ENCODE measurements around the gene SLC26A8.
"Not testable (repeated sequence)": the region's sequence is repeated elsewhere in the genome, so short reads cannot be mapped to it uniquely, and the experiment has no call there.

Gene SLC26A8

DNA sequence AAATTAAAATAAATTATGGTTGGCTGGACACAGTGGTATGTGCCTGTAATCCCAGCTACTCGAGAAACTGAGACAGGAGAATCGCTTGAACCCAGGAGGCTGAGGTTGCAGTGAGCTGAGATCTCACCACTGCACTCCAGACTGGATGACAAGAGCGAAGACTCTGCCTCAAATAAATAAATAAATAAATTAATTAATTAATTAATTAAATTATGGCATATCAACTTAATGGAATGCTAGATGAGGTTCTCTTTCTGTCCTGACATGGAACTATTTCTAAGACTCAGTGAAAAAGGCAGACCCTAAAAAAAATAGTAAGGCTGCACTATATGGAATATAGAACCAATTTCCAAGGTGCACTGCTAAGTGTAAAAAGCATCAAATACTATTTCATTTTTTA, 108.4 kb downstream of the SLC26A8 start:
- TF ChIP-seq CTCF (IDR thresholded peaks at IDR 0.05; ENCODE audit: insufficient read depth, low read depth, low read length, missing control alignments): no peak
- H3K4me3 ChIP-seq (ENCODE audit: low read depth, low read length): no peak overlapping the region
- no peak for DNase-seq (ENCODE audit: low read depth)

GRCh38 chr6:35914536-35914935, 109.9 kb downstream of the SLC26A8 start:
- TF ChIP-seq CTCF (IDR thresholded peaks at IDR 0.05; ENCODE audit: insufficient read depth, low read depth, low read length, missing control alignments): no peak
- no peak overlapping the region for H3K4me3 ChIP-seq (ENCODE audit: low read depth, low read length)
- no peak for DNase-seq (ENCODE audit: low read depth)

- TF ChIP-seq CTCF (IDR thresholded peaks at IDR 0.05; ENCODE audit: insufficient read depth, low read depth, low read length, missing control alignments): no peak
- DNase-seq (ENCODE audit: low read depth): no peak
- H3K4me3 ChIP-seq (ENCODE audit: low read depth, low read length): no peak overlapping the region
These were observed 112.4 kb downstream of the SLC26A8 start for GRCh38 chr6:35911871-35912653.

GRCh38 chr6:35909571-35909970, 114.9 kb downstream of the SLC26A8 start:
- not testable (repeated sequence) for H3K4me3 ChIP-seq (ENCODE audit: low read depth, low read length); DNase-seq (ENCODE audit: low read depth)

DNA sequence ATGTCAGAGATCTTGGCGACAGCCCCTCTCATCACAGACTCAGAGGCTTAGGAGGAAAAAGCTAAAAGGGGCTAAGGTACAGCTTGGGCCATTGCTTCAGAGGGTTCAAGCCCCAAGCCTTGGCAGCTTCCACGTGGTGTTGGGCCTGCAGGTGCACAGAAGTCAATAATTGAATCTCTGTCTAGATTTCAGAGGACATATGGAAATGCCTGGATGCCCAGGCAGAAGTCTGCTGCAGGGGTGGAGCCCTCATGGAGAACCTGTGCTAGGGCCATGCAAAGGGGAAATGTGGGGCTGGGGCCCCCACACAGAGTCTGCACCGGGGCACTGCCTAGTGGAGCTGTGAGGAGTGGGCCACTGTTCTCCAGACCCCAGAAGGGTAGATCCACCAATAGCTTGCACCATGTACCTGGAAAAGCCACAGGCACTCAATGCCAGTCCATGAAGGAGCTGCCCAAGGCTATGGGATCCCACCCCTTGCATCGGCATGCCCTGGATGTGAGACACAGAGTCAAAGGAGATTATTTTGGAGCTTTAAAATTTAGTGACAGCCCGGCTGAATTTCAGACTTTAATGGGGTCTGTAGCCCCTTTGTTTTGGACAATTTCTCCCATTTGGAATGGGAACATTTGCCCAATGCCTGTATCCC, 115.6 kb downstream of the SLC26A8 start:
- not testable (repeated sequence) for DNase-seq (ENCODE audit: low read depth); H3K4me3 ChIP-seq (ENCODE audit: low read depth, low read length)

GRCh38 chr6:35907750-35908149, 116.7 kb downstream of the SLC26A8 start:
- DNase-seq (ENCODE audit: low read depth): no peak
- no peak overlapping the region for H3K4me3 ChIP-seq (ENCODE audit: low read depth, low read length)
- no peak for TF ChIP-seq CTCF (IDR thresholded peaks at IDR 0.05; ENCODE audit: insufficient read depth, low read depth, low read length, missing control alignments)

- no peak for DNase-seq (ENCODE audit: low read depth)
- no peak for TF ChIP-seq CTCF (IDR thresholded peaks at IDR 0.05; ENCODE audit: insufficient read depth, low read depth, low read length, missing control alignments)
These were observed 118.0 kb downstream of the SLC26A8 start for GRCh38 chr6:35906499-35906846.

More at GRCh38 chr6:35906499-35906846, 118.0 kb downstream of the SLC26A8 start:
- H3K4me3 ChIP-seq (ENCODE audit: low read depth, low read length): no peak overlapping the region
